Breast epithelium (tissue), 4 donors: ENCODE measurements around the gene ARSA. TPM values are rescaled to one million over a fixed set of nuclear protein-coding genes. Genes with fewer than 3 reads are reported as not detected.
A peak's percentile ranks its signal among the peaks of the same experiment; 100 is the strongest.

Experiments used
- DNase-seq, 2 donors: peaks; one replicate each; pipeline ENCODE4 v3.0.0-alpha.2; 2019; ENCODE audit warnings: low spot score in 2 of 2
- H3K27ac ChIP-seq, 2 donors: fragments of 200-600 bp; sonication (generic) in 1 of 2; one replicate each; pipeline ENCODE4 v1.5.1; 2016 to 2019; ENCODE audit warnings: mild to moderate bottlenecking in 1 of 2
- H3K27me3 ChIP-seq, 2 donors: fragments of 200-600 bp; sonication (generic) in 1 of 2; one replicate each; pipeline versions ENCODE4 v1.5.1 to v1.6.0; 2017 to 2019; ENCODE audit warnings: control low read depth in 1 of 2, mild to moderate bottlenecking in 1 of 2
- H3K36me3 ChIP-seq: fragments of 200-600 bp; one replicate; pipeline ENCODE4 v1.5.1; 2019
- H3K4me1 ChIP-seq, 2 donors: fragments of 200-600 bp; sonication (generic); one replicate each; pipeline ENCODE4 v1.5.1; 2016 to 2019; ENCODE audit warnings: control low read depth in 1 of 2
- H3K4me3 ChIP-seq, 3 donors: fragments of 200-600 bp; sonication (generic); 1 replicate in 2 of 3; 2 replicates in 1 of 3; pipeline ENCODE4 v1.5.1; 2016 to 2019; ENCODE audit warnings: mild to moderate bottlenecking in 3 of 3, moderate library complexity in 2 of 3
- H3K9me3 ChIP-seq, 2 donors: fragments of 200-600 bp; sonication (generic) in 1 of 2; one replicate each; pipeline ENCODE4 v1.5.1; 2016 to 2019; ENCODE audit warnings: control low read depth in 1 of 2
- CTCF ChIP-seq, 3 donors: fragments of 450-650 bp; IDR thresholded peaks; one replicate each; pipeline ENCODE4 v1.5.1; 2016 to 2017; ENCODE audit warnings: antibody characterized with exemption in 3 of 3, mild to moderate bottlenecking in 3 of 3, moderate library complexity in 3 of 3
- POLR2A ChIP-seq: fragments of 450-650 bp; IDR thresholded peaks from one replicate; pipeline ENCODE4 v1.6.1; 2016; ENCODE audit warnings: antibody characterized with exemption, mild to moderate bottlenecking, moderate library complexity
- POLR2AphosphoS5 ChIP-seq, 3 donors: sonication (generic); formaldehyde crosslinking; IDR thresholded peaks; one replicate each; pipeline ENCODE4 v1.6.1; 2017; ENCODE audit warnings: antibody characterized with exemption in 3 of 3
- intact Hi-C: fragments of 100-400 bp; cut with DNase I; formaldehyde crosslinking; loops from one replicate; pipeline ENCODE4 v1.15.1; 2023; ENCODE audit warnings: low total_unique reads
- total RNA-seq, 3 donors: library from RNA; depleted of rRNA; stranded (reverse); fragments of >200 nt; gene quantifications; one replicate each; pipeline ENCODE4 v1.1.0, GENCODE V29; 2016

Gene ARSA
- total RNA-seq, 3 donors from 2014 or later, result 23.8 to 39.0 (median 36.3) TPM

GRCh38 chr22:50585781-50586180 is 42.2 kb downstream of the ARSA start:
- TF ChIP-seq POLR2A (no peak), POLR2AphosphoS5 (IDR thresholded peaks at IDR 0.05) (no peak), CTCF (IDR thresholded peaks at IDR 0.05) (no peak)
- DNase-seq, result no peak
- Histone ChIP-seq H3K36me3 (no peaks in the 10 kb centered on the region), H3K4me1 (peaks cover 0 to 8% of the 10 kb centered on the region in 2 donors), H3K4me3 (no peak overlapping the region), H3K9me3 (no peaks in the 10 kb centered on the region), H3K27ac (no peak overlapping the region), H3K27me3 (no peaks in the 10 kb centered on the region)
- intact Hi-C loops, result no loop called here

DNA sequence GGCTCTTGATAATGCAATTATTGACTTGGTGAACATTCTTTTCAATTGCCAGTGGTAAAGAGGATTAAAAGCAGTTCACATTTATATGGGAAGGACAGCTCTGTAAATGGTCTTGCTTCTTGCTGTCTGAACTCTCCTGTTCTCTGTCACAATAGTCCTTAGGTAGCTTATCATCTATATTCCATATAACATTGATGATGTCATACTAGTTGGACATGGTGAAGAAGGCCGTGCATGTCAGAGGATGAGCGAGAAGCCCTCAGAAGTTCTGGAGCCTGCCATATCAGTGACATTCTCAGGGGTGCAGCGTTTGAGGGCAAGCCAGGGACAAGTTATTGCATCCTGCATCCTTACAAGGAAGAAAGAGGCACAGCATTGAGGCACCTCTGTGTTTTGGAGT is 42.7 kb downstream of the ARSA start:
- intact Hi-C loops, result no loop called here
- DNase-seq, result no peak
- Histone ChIP-seq H3K36me3 (no peaks in the 10 kb centered on the region), H3K27me3 (no peaks in the 10 kb centered on the region), H3K9me3 (no peaks in the 10 kb centered on the region), H3K27ac (no peak overlapping the region), H3K4me1 (peaks cover 0 to 8% of the 10 kb centered on the region in 2 donors), H3K4me3 (no peak overlapping the region)
- no peak for TF ChIP-seq CTCF (IDR thresholded peaks at IDR 0.05)
- TF ChIP-seq POLR2A, result no peak

DNA sequence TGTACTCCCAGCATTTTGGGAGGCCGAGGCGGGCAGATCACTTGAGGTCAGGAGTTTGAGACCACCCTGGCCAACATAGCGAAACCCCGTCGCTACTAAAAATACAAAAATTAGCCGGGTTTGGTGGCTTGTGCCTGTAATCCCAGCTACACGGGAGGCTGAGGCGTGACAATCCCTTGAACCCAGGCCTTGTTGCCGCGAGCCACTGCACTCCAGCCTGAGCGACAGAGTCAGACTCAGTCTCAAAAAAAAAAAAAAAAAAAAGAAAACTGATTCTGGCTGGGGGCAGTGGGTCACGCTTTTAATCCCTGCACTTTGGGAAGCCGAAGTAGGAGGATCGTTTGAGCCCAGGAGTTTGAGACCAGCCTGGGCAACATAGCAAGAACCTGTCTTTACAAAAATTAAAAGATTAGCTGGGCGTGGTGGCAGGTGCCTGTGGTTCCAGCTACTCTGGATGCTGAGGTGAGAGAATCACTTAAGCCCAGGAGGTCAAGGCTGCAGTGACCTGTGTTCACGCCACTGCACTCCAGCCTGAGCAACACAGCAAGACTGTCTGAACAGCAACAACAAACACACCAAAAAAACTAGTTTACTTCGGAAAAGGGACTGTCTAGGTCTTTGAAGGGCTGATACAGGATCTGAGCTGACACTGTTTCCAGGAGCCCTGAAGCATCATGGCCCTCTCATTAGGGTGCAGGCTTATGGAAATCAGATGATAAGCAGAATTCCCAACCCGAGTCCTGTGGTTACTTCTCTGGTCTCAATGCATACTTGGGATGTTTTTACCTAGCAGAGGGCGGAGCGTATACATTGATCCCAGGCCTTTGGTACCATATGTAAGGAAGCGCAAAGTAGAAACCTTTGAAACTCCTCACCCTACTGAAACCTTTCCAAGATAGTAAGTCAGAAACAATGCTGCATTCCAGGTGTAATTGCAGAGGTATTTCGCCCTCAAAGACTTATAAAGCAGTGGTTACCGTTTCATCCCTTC is 43.6 kb downstream of the ARSA start:
- DNase-seq, result no peak
- Histone ChIP-seq H3K27me3 (no peaks in the 10 kb centered on the region), H3K4me1 (peaks cover 0 to 8% of the 10 kb centered on the region in 2 donors), H3K27ac (no peak overlapping the region), H3K9me3 (no peaks in the 10 kb centered on the region), H3K4me3 (no peak overlapping the region), H3K36me3 (no peaks in the 10 kb centered on the region)
- intact Hi-C loops, result loop anchor here (5.0 kb wide), 1 partner anchor 57 kb away; the partner anchor contains the start of gene SCO2
- TF ChIP-seq POLR2A, result no peak
- TF ChIP-seq POLR2AphosphoS5 (IDR thresholded peaks at IDR 0.05), result no peak
- TF ChIP-seq CTCF (IDR thresholded peaks at IDR 0.05), result no peak

DNA sequence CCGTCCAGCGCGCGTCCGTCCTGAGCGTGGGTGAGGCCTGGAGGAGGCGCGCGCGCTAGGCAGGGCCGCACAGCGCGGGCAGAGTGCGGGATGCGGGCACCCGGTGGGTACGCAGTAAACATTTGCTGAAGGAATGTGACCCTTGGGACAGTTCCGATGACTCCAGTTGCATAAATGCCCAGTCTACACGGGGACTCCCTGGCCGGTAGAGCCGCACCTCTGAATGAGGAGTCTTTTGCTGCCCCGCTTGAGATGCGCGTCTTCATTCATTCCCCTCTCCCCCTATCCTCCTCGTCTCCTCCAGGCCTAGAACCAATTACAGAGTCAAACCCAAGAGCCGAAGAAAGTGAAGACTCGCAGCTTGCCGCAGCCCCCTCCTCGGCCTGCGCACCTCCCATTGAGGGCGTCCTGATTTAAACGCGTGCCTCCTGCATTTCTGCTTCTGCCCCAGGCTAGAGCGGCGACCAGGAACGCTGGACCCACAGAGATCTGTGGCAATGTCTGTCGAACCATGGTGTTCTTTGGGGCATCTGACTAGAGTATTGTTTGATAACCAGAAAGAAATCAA is 44.6 kb downstream of the ARSA start:
- intact Hi-C loops, result loop anchor here (5.0 kb wide), 1 partner anchor 56 kb away; the partner anchor contains the start of gene SCO2
- no peaks in the 10 kb centered on the region for H3K9me3 ChIP-seq
- peak overlapping the region; percentile 75 to 86 (median 83) for H3K4me3 ChIP-seq
- H3K4me1 ChIP-seq, result peaks cover 0 to 8% of the 10 kb centered on the region in 2 donors
- no peak for DNase-seq
- peak overlapping the region; percentile 81 to 95 for H3K27ac ChIP-seq
- H3K27me3 ChIP-seq, result no peaks in the 10 kb centered on the region
- TF ChIP-seq POLR2AphosphoS5 (IDR thresholded peaks at IDR 0.05), result no peak
- TF ChIP-seq CTCF (IDR thresholded peaks at IDR 0.05), result no peak
- TF ChIP-seq POLR2A, result no peak
- no peaks in the 10 kb centered on the region for H3K36me3 ChIP-seq
